Epithelial cell of proximal tubule (primary cell): ENCODE data around the gene FASN. TPM values are rescaled to one million over a fixed set of nuclear protein-coding genes. Genes with fewer than 3 reads are reported as not detected.

Experiments
- DNase-seq: peaks from one replicate; pipeline ENCODE4 v3.0.0-alpha.2; 2011; ENCODE audit warnings: low read depth
- H3K4me3 ChIP-seq: 2 replicates; pipeline ENCODE4 v1.5.1; 2011; ENCODE audit warnings: low read depth, mild to moderate bottlenecking, low read length
- CTCF ChIP-seq: conservative IDR thresholded peaks from 2 replicates; pipeline ENCODE4 v1.5.1; 2012; ENCODE audit warnings: low read depth, mild to moderate bottlenecking, low read length
- total RNA-seq: library from RNA; depleted of rRNA; stranded (reverse); fragments of >200 nt; gene quantifications from 2 replicates; pipeline ENCODE4 v1.2.3, GENCODE V29; 2015

Gene FASN
- total RNA-seq, 1 donor from 2014 or later = 94.7 TPM

GRCh38 chr17:82121660-82122629 lies 23.9 kb upstream of the FASN start:
- no peak overlapping the region for H3K4me3 ChIP-seq
- TF ChIP-seq CTCF = no peak
- DNase-seq = no peak

GRCh38 chr17:82121246-82121645 lies 23.2 kb upstream of the FASN start:
- H3K4me3 ChIP-seq = no peak overlapping the region
- DNase-seq = no peak
- TF ChIP-seq CTCF = no peak

- H3K4me3 ChIP-seq = no peak overlapping the region
- no peak for DNase-seq
- no peak for TF ChIP-seq CTCF
Measured at GRCh38 chr17:82120148-82120547, 22.1 kb upstream of the FASN start.

- no peak overlapping the region for H3K4me3 ChIP-seq
- no peak for DNase-seq
- TF ChIP-seq CTCF = no peak
Measured at GRCh38 chr17:82118815-82119380, 20.9 kb upstream of the FASN start.

- H3K4me3 ChIP-seq = no peak overlapping the region
- no peak for TF ChIP-seq CTCF
- no peak for DNase-seq
Measured at GRCh38 chr17:82118168-82118814, 20.3 kb upstream of the FASN start.

GRCh38 chr17:82117139-82118090 lies 19.4 kb upstream of the FASN start:
- H3K4me3 ChIP-seq = no peak overlapping the region
- DNase-seq = no peak
- no peak for TF ChIP-seq CTCF
